Mesendoderm (in vitro differentiated cells): ENCODE results near the gene FUBP1.
"Not testable (repeated sequence)": the region's sequence is repeated elsewhere in the genome, so short reads cannot be mapped to it uniquely, and the experiment has no call there.

Source experiments
- DNase-seq: peaks from one replicate; pipeline ENCODE4 v3.0.0; 2013
- H2AK5ac ChIP-seq: 2 replicates; pipeline ENCODE4 v1.6.1; 2013; ENCODE audit warnings: low read length, inconsistent platforms
- H2BK120ac ChIP-seq: 2 replicates; pipeline ENCODE4 v1.6.1; 2013; ENCODE audit warnings: low read depth, mild to moderate bottlenecking, low read length, moderate library complexity, mixed read lengths
- H2BK15ac ChIP-seq: replicated peaks from 2 replicates; pipeline ENCODE4 v1.6.1; 2013; ENCODE audit warnings: low read depth, mild to moderate bottlenecking, moderate library complexity
- H2BK5ac ChIP-seq: 2 replicates; pipeline ENCODE4 v1.6.1; 2013; ENCODE audit warnings: low read length, inconsistent platforms
- H3K18ac ChIP-seq: 2 replicates; pipeline ENCODE4 v1.6.1; 2013; ENCODE audit warnings: mild to moderate bottlenecking, low read length, mixed read lengths
- H3K23ac ChIP-seq: one replicate; pipeline ENCODE4 v1.6.1; 2013; ENCODE audit warnings: low read length
- H3K27ac ChIP-seq: 2 replicates; pipeline ENCODE4 v1.5.1; 2013; ENCODE audit warnings: low read depth, mild to moderate bottlenecking, inconsistent platforms, low read length, moderate library complexity
- H3K27me3 ChIP-seq: 2 replicates; pipeline ENCODE4 v1.6.1; 2013; ENCODE audit warnings: low read length, control low read depth, mild to moderate bottlenecking, inconsistent platforms; ENCODE audit not compliant: insufficient read depth, poor library complexity
- H3K36me3 ChIP-seq: 2 replicates; pipeline ENCODE4 v1.6.1; 2013; ENCODE audit warnings: low read length, inconsistent platforms; ENCODE audit not compliant: control insufficient read depth, insufficient read depth
- H3K4ac ChIP-seq: one replicate; pipeline ENCODE4 v1.6.1; 2013; ENCODE audit warnings: low read depth, mild to moderate bottlenecking, low read length, moderate library complexity
- H3K4me1 ChIP-seq: 2 replicates; pipeline ENCODE4 v1.6.1; 2013; ENCODE audit warnings: low read depth, low read length, inconsistent platforms; ENCODE audit not compliant: control insufficient read depth
- H3K4me2 ChIP-seq: 2 replicates; pipeline ENCODE4 v1.6.1; 2013; ENCODE audit warnings: low read length
- H3K4me3 ChIP-seq: 2 replicates; pipeline ENCODE4 v1.5.1; 2013; ENCODE audit warnings: mild to moderate bottlenecking, low read length
- H3K56ac ChIP-seq: one replicate; pipeline ENCODE4 v1.6.1; 2013; ENCODE audit warnings: low read length
- H3K79me1 ChIP-seq: 2 replicates; pipeline ENCODE4 v1.6.1; 2013; ENCODE audit warnings: low read length, inconsistent platforms
- H3K79me2 ChIP-seq: 2 replicates; pipeline ENCODE4 v1.6.1; 2013; ENCODE audit warnings: mild to moderate bottlenecking, low read length; ENCODE audit not compliant: control insufficient read depth, insufficient read depth
- H3K9ac ChIP-seq: 2 replicates; pipeline ENCODE4 v1.6.1; 2013; ENCODE audit warnings: low read length, inconsistent platforms
- H4K5ac ChIP-seq: one replicate; pipeline ENCODE4 v1.6.1; 2013; ENCODE audit warnings: low read length
- H4K8ac ChIP-seq: one replicate; pipeline ENCODE4 v1.6.1; 2013; ENCODE audit warnings: low read depth, mild to moderate bottlenecking, control low read depth, low read length, moderate library complexity
- WGBS: extraction: QIAGEN DNeasy Blood & Tissue Kit; methylation state at CpG from one replicate; pipeline ENCODE4 v1.1.7; 2013; ENCODE audit warnings: low lambda C conversion rate, missing lambda C conversion rate; ENCODE audit not compliant: insufficient coverage; ENCODE audit errors: extremely low coverage; 5-methylcytosine and 5-hydroxymethylcytosine counted together

Gene FUBP1

GRCh38 chr1:78004719-78005447 lies 26.0 kb upstream of the FUBP1 start, which contains the start of gene DNAJB4:
Gene DNAJB4, plus strand, starts transcription at chr1:78004939. Its CDS starts 172 bp downstream, at chr1:78005111.
- H3K4me3 ChIP-seq = no peak within 1 kb of the TSS
- no peaks in the 10 kb centered on the region for H3K36me3 ChIP-seq
- no peaks in the 10 kb centered on the region for H3K79me2 ChIP-seq
- no peak within 1 kb of the TSS for H3K23ac ChIP-seq
- no peak within 1 kb of the TSS for H2BK120ac ChIP-seq
- DNase-seq = peak; percentile 92
- no peak within 1 kb of the TSS for H2AK5ac ChIP-seq
- H4K5ac ChIP-seq = no peak within 1 kb of the TSS
- no peak within 1 kb of the TSS for H3K4ac ChIP-seq
- H2BK5ac ChIP-seq = no peak within 1 kb of the TSS
- H3K27ac ChIP-seq = no peak within 1 kb of the TSS
- H3K56ac ChIP-seq = peak within 1 kb of the TSS; percentile 36
- H3K18ac ChIP-seq = peak within 1 kb of the TSS; percentile 41
- no peak within 1 kb of the TSS for H4K8ac ChIP-seq
- peak within 1 kb of the TSS; percentile 12 for H3K4me2 ChIP-seq
- H3K27me3 ChIP-seq = no peaks in the 10 kb centered on the region
- no peaks in the 10 kb centered on the region for H3K79me1 ChIP-seq
- no CpG with 5 or more reads among the region's 12 CpGs for WGBS
- H3K9ac ChIP-seq = peak within 1 kb of the TSS; percentile 47
- no peaks in the 10 kb centered on the region for H3K4me1 ChIP-seq
- no peak within 1 kb of the TSS for H2BK15ac ChIP-seq

- Histone ChIP-seq H3K56ac (no peak overlapping the region), H2AK5ac (no peak overlapping the region), H3K4me2 (no peak overlapping the region), H3K79me2 (no peaks in the 10 kb centered on the region), H3K4me3 (no peak overlapping the region), H2BK5ac (no peak overlapping the region), H3K27me3 (no peaks in the 10 kb centered on the region), H3K4me1 (no peaks in the 10 kb centered on the region), H2BK15ac (no peak overlapping the region), H3K18ac (no peak overlapping the region), H2BK120ac (no peak overlapping the region), H3K36me3 (no peaks in the 10 kb centered on the region), H3K79me1 (no peaks in the 10 kb centered on the region), H4K5ac (no peak overlapping the region), H3K23ac (no peak overlapping the region), H3K27ac (no peak overlapping the region), H4K8ac (no peak overlapping the region), H3K4ac (no peak overlapping the region), H3K9ac (no peak overlapping the region)
- peak; percentile 90 for DNase-seq
- no CpG with 5 or more reads among the region's 8 CpGs for WGBS
These were observed 25.2 kb upstream of the FUBP1 start for GRCh38 chr1:78003882-78004718.

- Histone ChIP-seq H2BK15ac (no peak overlapping the region), H4K5ac (no peak overlapping the region), H3K23ac (no peak overlapping the region), H3K4me2 (no peak overlapping the region), H2BK120ac (no peak overlapping the region), H3K27ac (no peak overlapping the region), H4K8ac (no peak overlapping the region), H3K4me1 (no peaks in the 10 kb centered on the region), H3K79me1 (no peaks in the 10 kb centered on the region), H3K4me3 (no peak overlapping the region), H2AK5ac (no peak overlapping the region), H2BK5ac (no peak overlapping the region), H3K79me2 (no peaks in the 10 kb centered on the region), H3K4ac (no peak overlapping the region), H3K27me3 (no peaks in the 10 kb centered on the region), H3K36me3 (no peaks in the 10 kb centered on the region), H3K56ac (no peak overlapping the region), H3K9ac (no peak overlapping the region), H3K18ac (no peak overlapping the region)
- DNase-seq = no peak
- WGBS = no CpG with 5 or more reads among the region's 3 CpGs
These were observed 24.3 kb upstream of the FUBP1 start for GRCh38 chr1:78003070-78003746.

GRCh38 chr1:78000536-78000935 lies 21.7 kb upstream of the FUBP1 start:
- H3K4me3 ChIP-seq, H4K5ac ChIP-seq, DNase-seq, H2BK15ac ChIP-seq, H4K8ac ChIP-seq, H3K9ac ChIP-seq, H3K4me1 ChIP-seq, H3K79me1 ChIP-seq, H2BK5ac ChIP-seq, H3K23ac ChIP-seq, H3K4me2 ChIP-seq, H3K4ac ChIP-seq, H3K27ac ChIP-seq, H3K79me2 ChIP-seq, H3K56ac ChIP-seq, H3K27me3 ChIP-seq, H3K18ac ChIP-seq, H3K36me3 ChIP-seq, H2AK5ac ChIP-seq, H2BK120ac ChIP-seq: not testable (repeated sequence)
- whole genome bisulfite sequencing = no CpG with 5 or more reads among the region's 11 CpGs

GRCh38 chr1:77996734-77997133 lies 17.9 kb upstream of the FUBP1 start:
- Histone ChIP-seq H2BK15ac (no peak overlapping the region), H3K18ac (no peak overlapping the region), H3K27me3 (no peaks in the 10 kb centered on the region), H3K56ac (no peak overlapping the region), H3K9ac (no peak overlapping the region), H3K79me1 (no peaks in the 10 kb centered on the region), H3K4me2 (no peak overlapping the region), H3K79me2 (no peaks in the 10 kb centered on the region), H2BK120ac (no peak overlapping the region), H3K4me1 (no peaks in the 10 kb centered on the region), H2BK5ac (no peak overlapping the region), H3K23ac (no peak overlapping the region), H3K4ac (no peak overlapping the region), H2AK5ac (no peak overlapping the region), H3K27ac (no peak overlapping the region), H4K8ac (no peak overlapping the region), H3K36me3 (no peaks in the 10 kb centered on the region), H4K5ac (no peak overlapping the region), H3K4me3 (no peak overlapping the region)
- no peak for DNase-seq
- WGBS = no CpG with 5 or more reads among the region's 5 CpGs
